HUES48 (cell line): Measurements from ENCODE around the gene SNX6.
"Not testable (repeated sequence)": the region's sequence is repeated elsewhere in the genome, so short reads cannot be mapped to it uniquely, and the experiment has no call there.

Source experiments
- H3K27ac ChIP-seq: one replicate; pipeline ENCODE4 v1.7.0; 2013; ENCODE audit warnings: low read depth, low read length, inconsistent platforms
- H3K27me3 ChIP-seq: 2 replicates; pipeline ENCODE4 v1.6.1; 2013; ENCODE audit warnings: mild to moderate bottlenecking, low read length; ENCODE audit not compliant: control insufficient read depth, insufficient read depth
- H3K36me3 ChIP-seq: 2 replicates; pipeline ENCODE4 v1.6.1; 2013; ENCODE audit warnings: low read length; ENCODE audit not compliant: control insufficient read depth, insufficient read depth
- H3K4me1 ChIP-seq: 2 replicates; pipeline ENCODE4 v1.6.1; 2013; ENCODE audit warnings: mild to moderate bottlenecking, low read length; ENCODE audit not compliant: control insufficient read depth, insufficient read depth
- H3K4me3 ChIP-seq: 2 replicates; pipeline ENCODE4 v1.5.1; 2013; ENCODE audit warnings: mild to moderate bottlenecking, low read depth, low read length
- H3K9ac ChIP-seq: 2 replicates; pipeline ENCODE4 v1.6.1; 2013; ENCODE audit warnings: mild to moderate bottlenecking, low read depth, low read length, moderate library complexity
- H3K9me3 ChIP-seq: 2 replicates; pipeline ENCODE4 v1.6.1; 2013; ENCODE audit warnings: low read length; ENCODE audit not compliant: control insufficient read depth, insufficient read depth

The SNX6 gene

GRCh38 chr14:34634360-34634771, 4.4 kb upstream of the SNX6 start:
- H3K27ac ChIP-seq, H3K4me1 ChIP-seq, H3K9ac ChIP-seq, H3K9me3 ChIP-seq, H3K4me3 ChIP-seq, H3K36me3 ChIP-seq, H3K27me3 ChIP-seq: not testable (repeated sequence)

GRCh38 chr14:34633742-34634141, 3.8 kb upstream of the SNX6 start:
- H3K27ac ChIP-seq, result no peak overlapping the region
- peaks cover 5% of the 10 kb centered on the region; the same call in 1 of the 2 replicates for H3K4me1 ChIP-seq
- no peak overlapping the region for H3K9ac ChIP-seq

GRCh38 chr14:34632411-34632978, 2.5 kb upstream of the SNX6 start:
- no peak overlapping the region for H3K9ac ChIP-seq
- peaks cover 8% of the 10 kb centered on the region; the same call in 1 of the 2 replicates for H3K4me1 ChIP-seq
- no peak overlapping the region for H3K4me3 ChIP-seq
- H3K9me3 ChIP-seq, result no peaks in the 10 kb centered on the region
- H3K36me3 ChIP-seq, result no peaks in the 10 kb centered on the region
- H3K27me3 ChIP-seq, result no peaks in the 10 kb centered on the region
- H3K27ac ChIP-seq, result no peak overlapping the region

More at GRCh38 chr14:34633742-34634141, 3.8 kb upstream of the SNX6 start:
- no peak overlapping the region for H3K4me3 ChIP-seq
- no peaks in the 10 kb centered on the region for H3K27me3 ChIP-seq
- H3K9me3 ChIP-seq, result no peaks in the 10 kb centered on the region
- no peaks in the 10 kb centered on the region for H3K36me3 ChIP-seq

GRCh38 chr14:34629344-34629656, 648 bp downstream of the SNX6 start:
- Histone ChIP-seq H3K36me3 (0 out of 2 replicates have a peak, but pooled peaks cover 4% of the 10 kb centered on the region), H3K27me3 (no peaks in the 10 kb centered on the region), H3K27ac (no peak overlapping the region), H3K9ac (peak overlapping the region; percentile 80), H3K9me3 (no peaks in the 10 kb centered on the region), H3K4me3 (peak overlapping the region; percentile 92), H3K4me1 (peaks cover 8% of the 10 kb centered on the region; the same call in 1 of the 2 replicates)

GRCh38 chr14:34628681-34629135, 1.2 kb downstream of the SNX6 start:
- H3K27me3 ChIP-seq, result no peaks in the 10 kb centered on the region
- peak overlapping the region; percentile 92 for H3K4me3 ChIP-seq
- no peaks in the 10 kb centered on the region for H3K9me3 ChIP-seq
- H3K36me3 ChIP-seq, result peaks cover 6% of the 10 kb centered on the region; the same call in 1 of the 2 replicates
- no peak overlapping the region for H3K27ac ChIP-seq
- no peak overlapping the region for H3K9ac ChIP-seq
- H3K4me1 ChIP-seq, result peaks cover 8% of the 10 kb centered on the region; the same call in 1 of the 2 replicates

- Histone ChIP-seq H3K27me3 (no peaks in the 10 kb centered on the region), H3K4me3 (no peak overlapping the region), H3K4me1 (0 out of 2 replicates have a peak, but pooled peaks cover under 1% of the 10 kb centered on the region), H3K27ac (no peak overlapping the region), H3K9me3 (no peaks in the 10 kb centered on the region), H3K9ac (no peak overlapping the region), H3K36me3 (peaks cover 33% of the 10 kb centered on the region)
These were observed 6.4 kb downstream of the SNX6 start for GRCh38 chr14:34623506-34623905.

- Histone ChIP-seq H3K4me1 (no peaks in the 10 kb centered on the region), H3K9ac (no peak overlapping the region), H3K36me3 (peaks cover 43% of the 10 kb centered on the region), H3K27ac (no peak overlapping the region), H3K9me3 (no peaks in the 10 kb centered on the region), H3K4me3 (no peak overlapping the region), H3K27me3 (no peaks in the 10 kb centered on the region)
These were observed 9.1 kb downstream of the SNX6 start for GRCh38 chr14:34620839-34621238.

GRCh38 chr14:34620115-34620514, 9.8 kb downstream of the SNX6 start:
- H3K27me3 ChIP-seq, result no peaks in the 10 kb centered on the region

GRCh38 chr14:34619471-34619870, 10.5 kb downstream of the SNX6 start:
- Histone ChIP-seq H3K27me3 (no peaks in the 10 kb centered on the region), H3K27ac (no peak overlapping the region), H3K4me1 (no peaks in the 10 kb centered on the region), H3K9ac (no peak overlapping the region), H3K9me3 (no peaks in the 10 kb centered on the region), H3K4me3 (no peak overlapping the region), H3K36me3 (peaks cover 42% of the 10 kb centered on the region)

More at GRCh38 chr14:34620115-34620514, 9.8 kb downstream of the SNX6 start:
- no peak overlapping the region for H3K4me3 ChIP-seq
- no peak overlapping the region for H3K9ac ChIP-seq
- H3K9me3 ChIP-seq, result no peaks in the 10 kb centered on the region
- no peaks in the 10 kb centered on the region for H3K4me1 ChIP-seq
- H3K27ac ChIP-seq, result no peak overlapping the region
- peaks cover 42% of the 10 kb centered on the region for H3K36me3 ChIP-seq

GRCh38 chr14:34616360-34616759, 13.6 kb downstream of the SNX6 start:
- no peaks in the 10 kb centered on the region for H3K4me1 ChIP-seq
- H3K9ac ChIP-seq, result no peak overlapping the region
- H3K27ac ChIP-seq, result no peak overlapping the region
- no peak overlapping the region for H3K4me3 ChIP-seq
- H3K36me3 ChIP-seq, result peaks cover 27% of the 10 kb centered on the region
- H3K27me3 ChIP-seq, result no peaks in the 10 kb centered on the region
- H3K9me3 ChIP-seq, result no peaks in the 10 kb centered on the region

- Histone ChIP-seq H3K4me1 (no peaks in the 10 kb centered on the region), H3K27ac (no peak overlapping the region), H3K27me3 (no peaks in the 10 kb centered on the region), H3K9me3 (no peaks in the 10 kb centered on the region), H3K9ac (no peak overlapping the region), H3K36me3 (peaks cover 24% of the 10 kb centered on the region), H3K4me3 (no peak overlapping the region)
These were observed 14.4 kb downstream of the SNX6 start for GRCh38 chr14:34615507-34615906.
